PC-3 (cell line): Measurements from ENCODE around the gene SULT1A1. TPM values are rescaled to one million over a fixed set of nuclear protein-coding genes. Genes with fewer than 3 reads are reported as not detected.
"Not testable (repeated sequence)": the region's sequence is repeated elsewhere in the genome, so short reads cannot be mapped to it uniquely, and the experiment has no call there.

ENCODE experiments used
- ATAC-seq: fragments of 200-7000 bp; cut with Tn5 transposase; 2 replicates; pipeline ENCODE4 v1.9.1; 2020; ENCODE audit warnings: mild to moderate bottlenecking, moderate library complexity
- BruUV-seq: library from RNA; stranded (reverse); fragments of 400-500 nt; replicated peaks from 2 replicates; lab custom pipeline; 2021; lab: Mats Ljungman, UMichigan
- CTCF ChIA-PET: fragments of 300-600 bp; sonication (Branson Sonifier 250); formaldehyde crosslinking; loops from one replicate; lab custom pipeline; 2022; ENCODE audit warnings: antibody characterized with exemption; lab: Charles Lee
- POLR2A ChIA-PET: fragments of 300-600 bp; sonication (Branson Sonifier 250); formaldehyde crosslinking; loops from one replicate; lab custom pipeline; 2022; ENCODE audit warnings: antibody characterized with exemption; ENCODE audit not compliant: unreplicated experiment; lab: Charles Lee
- DNase-seq: peaks from one replicate; pipeline ENCODE4 v3.0.0-alpha.2; 2015
- H2AFZ ChIP-seq: fragments of 300-600 bp; sonication (generic); 2 replicates; pipeline ENCODE4 v1.6.0; 2016; ENCODE audit warnings: antibody characterized with exemption, low read length
- H3F3A ChIP-seq: fragments of 300-600 bp; sonication (generic); one replicate; pipeline ENCODE4 v1.6.0; 2017; ENCODE audit warnings: antibody characterized with exemption, low read length, control low read depth, mild to moderate bottlenecking; ENCODE audit not compliant: unreplicated experiment
- H3K27ac ChIP-seq: fragments of 300-600 bp; sonication (generic); 2 replicates; pipeline ENCODE4 v1.5.1; 2016; ENCODE audit warnings: mild to moderate bottlenecking, low read length
- H3K27me3 ChIP-seq: fragments of 300-600 bp; sonication (generic); 2 replicates; pipeline ENCODE4 v1.6.1; 2016; ENCODE audit warnings: low read length, mixed read lengths
- H3K36me3 ChIP-seq: fragments of 300-600 bp; sonication (generic); 2 replicates; pipeline ENCODE4 v1.6.1; 2016; ENCODE audit warnings: low read depth, mixed run types, low read length, mixed read lengths
- H3K4me1 ChIP-seq: fragments of 300-600 bp; sonication (generic); 2 replicates; pipeline ENCODE4 v1.5.1; 2016; ENCODE audit warnings: low read length; ENCODE audit not compliant: insufficient read depth
- H3K4me2 ChIP-seq: fragments of 300-600 bp; sonication (generic); 2 replicates; pipeline ENCODE4 v1.6.0; 2016; ENCODE audit warnings: low read length
- H3K4me3 ChIP-seq: fragments of 300-600 bp; sonication (generic); 2 replicates; pipeline ENCODE4 v1.5.1; 2016; ENCODE audit warnings: mild to moderate bottlenecking, low read length, mixed read lengths
- H3K79me2 ChIP-seq: fragments of 300-600 bp; sonication (generic); 2 replicates; pipeline ENCODE4 v1.6.1; 2017; ENCODE audit warnings: low read length, mixed read lengths
- H3K9ac ChIP-seq: fragments of 300-600 bp; sonication (generic); 2 replicates; pipeline ENCODE4 v1.6.0; 2016; ENCODE audit warnings: mild to moderate bottlenecking, low read length
- H3K9me2 ChIP-seq: fragments of 300-600 bp; sonication (generic); replicated peaks from 2 replicates; pipeline ENCODE4 v1.6.1; 2016; ENCODE audit warnings: mixed run types, low read length, mixed read lengths
- H3K9me3 ChIP-seq: fragments of 300-600 bp; sonication (generic); 2 replicates; pipeline ENCODE4 v1.6.1; 2016; ENCODE audit warnings: low read length, mixed read lengths
- H4K20me1 ChIP-seq: fragments of 300-600 bp; sonication (generic); 2 replicates; pipeline ENCODE4 v1.6.1; 2016; ENCODE audit warnings: low read length, mixed read lengths
- EZH2 ChIP-seq: fragments of 300-600 bp; sonication (generic); IDR thresholded peaks from one replicate; pipeline ENCODE4 v1.6.1; 2017; ENCODE audit warnings: antibody characterized with exemption, mild to moderate bottlenecking, low read length; ENCODE audit not compliant: unreplicated experiment
- EZH2phosphoT487 ChIP-seq: fragments of 300-600 bp; sonication (generic); IDR thresholded peaks from 2 replicates; pipeline ENCODE4 v1.6.1; 2018; ENCODE audit warnings: mild to moderate bottlenecking, antibody characterized with exemption, low read length, borderline replicate concordance
- intact Hi-C: fragments of 100-400 bp; cut with micrococcal nuclease; formaldehyde crosslinking; loops from 2 replicates; pipeline ENCODE4 v1.9.0; 2023
- total RNA-seq: library from RNA; depleted of rRNA; stranded (reverse); fragments of >200 nt; gene quantifications from 2 replicates; pipeline ENCODE4 v1.2.3, GENCODE V29; 2014
- TF ChIP-seq, protein P1 (sequence below): fragments of 300-600 bp; sonication (generic); conservative IDR thresholded peaks from 2 replicates; pipeline ENCODE4 v1.5.1; 2017; ENCODE audit warnings: antibody characterized with exemption, low read depth, mild to moderate bottlenecking, low read length

Gene SULT1A1
- total RNA-seq, 1 experiment from 2014 or later = 2.9 TPM

GRCh38 chr16:28621481-28622155 lies 11.8 kb upstream of the SULT1A1 start:
- no peak for DNase-seq
- Histone ChIP-seq H3K79me2 (no peaks in the 10 kb centered on the region), H3K4me2 (0 out of 2 replicates have a peak overlapping the region, but pooled peaks have one; percentile 76), H3K27ac (no peak overlapping the region), H3F3A (no peaks in the 10 kb centered on the region), H4K20me1 (no peaks in the 10 kb centered on the region), H2AFZ (no peak overlapping the region), H3K9me3 (no peaks in the 10 kb centered on the region), H3K4me3 (no peak overlapping the region), H3K9ac (no peak overlapping the region), H3K4me1 (no peaks in the 10 kb centered on the region), H3K9me2 (no peaks in the 10 kb centered on the region), H3K27me3 (no peaks in the 10 kb centered on the region), H3K36me3 (no peaks in the 10 kb centered on the region)
- no TSS peak for BruUV-seq
- CTCF ChIA-PET = no interaction called here
- POLR2A ChIA-PET = no interaction called here
- no peak for ATAC-seq
- TF ChIP-seq, protein P1, sequence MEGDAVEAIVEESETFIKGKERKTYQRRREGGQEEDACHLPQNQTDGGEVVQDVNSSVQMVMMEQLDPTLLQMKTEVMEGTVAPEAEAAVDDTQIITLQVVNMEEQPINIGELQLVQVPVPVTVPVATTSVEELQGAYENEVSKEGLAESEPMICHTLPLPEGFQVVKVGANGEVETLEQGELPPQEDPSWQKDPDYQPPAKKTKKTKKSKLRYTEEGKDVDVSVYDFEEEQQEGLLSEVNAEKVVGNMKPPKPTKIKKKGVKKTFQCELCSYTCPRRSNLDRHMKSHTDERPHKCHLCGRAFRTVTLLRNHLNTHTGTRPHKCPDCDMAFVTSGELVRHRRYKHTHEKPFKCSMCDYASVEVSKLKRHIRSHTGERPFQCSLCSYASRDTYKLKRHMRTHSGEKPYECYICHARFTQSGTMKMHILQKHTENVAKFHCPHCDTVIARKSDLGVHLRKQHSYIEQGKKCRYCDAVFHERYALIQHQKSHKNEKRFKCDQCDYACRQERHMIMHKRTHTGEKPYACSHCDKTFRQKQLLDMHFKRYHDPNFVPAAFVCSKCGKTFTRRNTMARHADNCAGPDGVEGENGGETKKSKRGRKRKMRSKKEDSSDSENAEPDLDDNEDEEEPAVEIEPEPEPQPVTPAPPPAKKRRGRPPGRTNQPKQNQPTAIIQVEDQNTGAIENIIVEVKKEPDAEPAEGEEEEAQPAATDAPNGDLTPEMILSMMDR = no peak
- TF ChIP-seq EZH2phosphoT487 (no peak), EZH2 (no peak)
- intact Hi-C loops = no loop called here

- H3F3A ChIP-seq, intact Hi-C loops, BruUV-seq, ATAC-seq, H3K9me2 ChIP-seq, DNase-seq, H4K20me1 ChIP-seq, H3K9me3 ChIP-seq, H3K4me1 ChIP-seq, H3K27me3 ChIP-seq, POLR2A ChIA-PET, H3K4me2 ChIP-seq, CTCF ChIA-PET, H3K27ac ChIP-seq, H3K79me2 ChIP-seq, H2AFZ ChIP-seq, H3K4me3 ChIP-seq, H3K36me3 ChIP-seq, H3K9ac ChIP-seq: not testable (repeated sequence)
Observed at GRCh38 chr16:28620316-28620715, 10.5 kb upstream of the SULT1A1 start.

DNA sequence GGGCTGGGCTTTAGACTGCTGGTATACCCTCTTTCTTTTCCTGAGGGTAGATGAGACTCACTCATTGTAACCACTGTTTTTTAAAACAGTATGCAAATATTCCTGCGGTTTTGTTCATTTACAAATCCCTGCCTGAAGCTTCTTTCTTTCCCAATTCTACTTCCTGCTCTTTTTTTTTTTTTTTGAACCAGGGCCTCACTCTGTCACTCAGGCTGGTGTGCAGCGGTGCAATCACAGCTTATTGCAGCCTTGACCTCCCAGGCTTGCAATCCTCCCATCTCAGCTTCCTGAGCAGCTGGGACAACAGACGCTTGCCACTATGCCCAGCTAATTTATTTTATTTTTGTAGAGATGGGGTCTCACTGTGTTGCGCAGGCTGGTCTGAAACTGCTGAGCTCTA lies 8.0 kb upstream of the SULT1A1 start:
- ChIA-PET CTCF (no interaction called here), POLR2A (no interaction called here)
- intact Hi-C loops = no loop called here
- no peaks in the 10 kb centered on the region for H3K4me1 ChIP-seq
- ATAC-seq = no peak
- H3K4me3 ChIP-seq = no peak overlapping the region
- no peaks in the 10 kb centered on the region for H3K27me3 ChIP-seq
- BruUV-seq = no TSS peak
- H4K20me1 ChIP-seq = no peaks in the 10 kb centered on the region
- TF ChIP-seq EZH2 (no peak), EZH2phosphoT487 (no peak)
- TF ChIP-seq, protein P1 = no peak
- no peak overlapping the region for H3K4me2 ChIP-seq
- no peaks in the 10 kb centered on the region for H3K79me2 ChIP-seq
- no peaks in the 10 kb centered on the region for H3K36me3 ChIP-seq
- H2AFZ ChIP-seq = no peak overlapping the region
- no peaks in the 10 kb centered on the region for H3K9me2 ChIP-seq
- no peak for DNase-seq
- H3K9ac ChIP-seq = no peak overlapping the region
- no peaks in the 10 kb centered on the region for H3K9me3 ChIP-seq
- no peaks in the 10 kb centered on the region for H3F3A ChIP-seq
- no peak overlapping the region for H3K27ac ChIP-seq
